Stimulated activated CD4-positive, alpha-beta T cell treated with anti-CD3 and anti-CD28 coated beads, TNF-alpha, amount 100 ng/mL, for 24 hours (primary cell): Measurements from ENCODE around the gene THY1.
"Not testable (repeated sequence)": the region's sequence is repeated elsewhere in the genome, so short reads cannot be mapped to it uniquely, and the experiment has no call there.

Experiments used
- DNase-seq, 3 experiments: peaks; one replicate each; pipeline ENCODE4 v3.0.0-alpha.2; 2020; ENCODE audit warnings: low read depth in 3 of 3

THY1 gene

DNA sequence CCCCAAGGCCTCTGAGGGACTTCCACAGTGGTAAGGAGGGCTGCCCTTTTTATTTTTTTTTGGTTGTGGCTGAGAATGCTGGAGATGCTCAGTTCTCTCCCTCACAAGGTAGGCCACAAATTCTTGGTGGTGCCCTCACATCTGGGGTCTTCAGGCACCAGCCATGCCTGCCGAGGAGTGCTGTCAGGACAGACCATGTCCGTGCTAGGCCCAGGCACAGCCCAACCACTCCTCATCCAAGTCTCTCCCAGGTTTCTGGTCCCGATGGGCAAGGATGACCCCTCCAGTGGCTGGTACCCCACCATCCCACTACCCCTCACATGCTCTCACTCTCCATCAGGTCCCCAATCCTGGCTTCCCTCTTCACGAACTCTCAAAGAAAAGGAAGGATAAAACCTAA lies 4.2 kb downstream of the THY1 start:
- no peak for DNase-seq

DNA sequence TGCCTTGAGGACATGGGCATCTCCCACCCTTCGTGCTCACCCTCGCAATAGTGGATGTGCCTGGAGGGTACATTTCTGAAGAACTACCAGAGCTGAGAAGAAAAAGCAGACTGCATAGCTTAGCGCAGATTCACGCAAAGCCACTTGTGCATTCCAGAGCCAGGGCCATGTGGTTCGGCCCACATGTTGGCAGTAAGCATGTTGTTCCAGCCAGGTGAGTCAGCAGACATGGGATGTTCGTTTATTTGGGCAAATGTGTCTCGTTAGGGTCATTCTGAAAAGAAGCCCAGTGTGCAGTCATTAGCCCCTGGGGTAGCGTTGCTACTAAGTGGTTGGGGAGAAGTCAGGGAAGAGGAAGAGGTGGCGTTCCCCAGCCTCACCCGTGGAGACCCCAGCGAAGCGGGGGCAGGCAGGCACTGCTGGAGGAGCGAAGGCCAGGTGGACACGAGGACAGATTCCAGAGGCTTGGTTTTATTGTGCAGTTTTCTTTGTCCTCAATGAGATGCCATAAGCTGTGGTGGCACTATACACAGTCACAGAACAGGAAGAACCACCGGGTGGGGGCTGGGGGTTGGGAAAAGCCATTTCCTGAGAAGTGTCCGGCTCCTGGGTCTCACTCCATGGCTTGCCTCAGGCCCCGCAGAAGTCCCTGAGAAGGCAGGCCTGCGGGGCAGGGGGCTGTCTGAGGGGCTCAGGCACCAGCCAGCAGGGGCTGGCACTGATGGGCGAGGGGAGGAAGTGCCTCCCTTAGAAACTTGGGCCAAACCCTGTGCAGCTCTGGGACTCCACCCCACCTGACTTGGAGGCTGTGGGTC lies 5.0 kb downstream of the THY1 start:
- no peak for DNase-seq

DNA sequence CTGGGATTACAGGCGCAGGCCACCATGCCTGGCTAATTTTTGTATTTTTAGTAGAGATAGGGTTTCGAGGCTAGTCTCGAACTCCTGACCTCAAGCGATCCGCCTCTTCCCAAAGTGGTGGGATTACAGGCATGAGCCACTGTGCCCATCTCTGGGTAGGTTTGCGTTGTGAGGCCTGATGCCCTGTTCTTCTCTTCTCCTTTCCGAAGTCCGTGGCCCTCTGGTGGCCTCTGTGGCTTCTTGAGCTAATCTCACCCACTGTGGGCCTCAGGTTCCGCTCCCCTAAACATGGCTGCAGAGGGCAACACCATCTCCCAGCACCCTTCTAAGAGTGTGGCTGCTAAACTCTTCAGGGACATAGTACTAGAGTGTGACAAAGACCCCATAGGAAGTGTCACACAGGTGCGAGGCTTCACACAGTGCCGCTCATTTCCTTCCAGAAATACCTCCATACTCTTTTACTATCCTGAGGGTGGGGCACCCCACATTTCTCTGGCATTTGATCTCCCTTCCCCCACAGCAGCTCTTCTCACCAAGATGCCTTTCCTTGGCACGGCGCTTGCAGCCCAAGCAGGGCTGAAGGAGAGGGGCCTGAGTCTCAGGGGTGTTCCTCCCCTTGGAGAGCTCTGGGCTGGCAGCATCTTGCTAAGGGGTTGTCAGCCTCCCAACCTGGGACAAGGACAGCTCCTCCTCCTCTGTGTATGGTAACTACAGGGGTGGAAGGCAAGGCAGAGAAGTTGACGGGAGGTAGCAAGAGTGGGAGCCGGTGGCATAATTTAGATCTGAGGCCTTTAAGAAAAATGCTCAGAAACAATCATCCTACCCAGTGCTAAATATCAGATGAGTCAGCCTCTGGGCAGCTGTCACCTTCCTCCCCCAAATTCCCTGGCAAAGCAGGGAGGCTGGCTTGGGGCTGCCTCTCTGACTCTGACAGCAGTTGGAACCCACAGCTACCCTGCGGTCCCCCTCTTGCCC lies 6.1 kb downstream of the THY1 start:
- DNase-seq: no peak

DNA sequence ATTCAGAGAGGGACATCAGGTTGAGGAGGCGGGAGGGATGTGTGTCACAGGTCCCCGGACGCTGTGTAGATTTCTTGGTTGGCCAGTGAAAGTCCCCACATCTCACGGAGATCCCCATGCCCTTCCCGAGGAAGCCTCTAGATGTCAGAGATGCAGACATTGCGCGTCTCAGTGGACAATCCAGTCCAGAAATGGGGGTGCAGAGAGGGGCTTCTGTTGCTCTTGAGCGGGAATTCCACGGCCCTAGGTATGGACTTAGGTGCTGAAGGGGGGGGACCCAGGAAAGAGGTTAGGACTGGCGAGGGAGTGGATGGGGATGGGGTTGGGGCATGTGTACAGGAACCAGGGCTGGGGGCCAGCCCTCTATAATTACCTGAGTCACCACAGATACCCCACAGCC lies 7.0 kb downstream of the THY1 start:
- no peak for DNase-seq

DNA sequence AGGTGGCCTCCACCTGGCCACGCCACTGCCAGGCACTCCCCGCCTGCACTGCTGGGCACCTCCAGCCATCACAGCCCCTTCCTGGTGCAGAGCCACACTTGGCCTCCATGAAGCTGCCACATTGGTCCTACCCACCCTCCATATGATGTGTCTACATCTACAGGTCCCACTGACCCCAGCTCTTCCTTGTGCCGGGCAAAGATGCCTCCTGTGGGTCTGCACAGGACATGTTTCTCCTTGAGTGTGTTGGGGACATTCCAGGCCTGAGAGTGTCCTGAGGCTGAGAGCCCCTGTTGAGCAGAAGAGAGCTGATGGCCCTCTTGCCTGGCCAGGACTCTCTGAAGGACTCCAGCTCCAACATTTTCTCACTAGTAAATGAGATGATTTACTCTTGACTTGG lies 7.5 kb downstream of the THY1 start:
- no peak for DNase-seq

DNA sequence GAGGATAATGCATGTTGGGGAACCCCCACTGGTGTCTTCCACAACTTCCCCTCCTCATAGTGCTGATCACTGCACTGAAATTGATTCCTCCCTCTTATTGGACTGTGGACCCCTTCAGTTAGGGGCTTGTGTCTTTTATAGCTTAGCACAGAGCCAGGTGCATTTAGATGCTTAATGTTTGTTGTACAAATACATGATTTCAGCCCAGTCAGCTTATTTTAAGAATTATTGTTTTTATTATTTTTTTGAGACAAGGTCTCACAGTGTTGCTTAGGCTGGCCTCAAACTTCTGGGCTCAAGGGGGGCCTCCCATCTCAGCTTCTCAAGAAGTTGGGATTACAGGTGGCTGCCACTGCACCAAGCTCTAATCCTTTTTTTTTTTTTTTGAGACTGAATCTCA lies 8.2 kb downstream of the THY1 start:
- no peak for DNase-seq

DNA sequence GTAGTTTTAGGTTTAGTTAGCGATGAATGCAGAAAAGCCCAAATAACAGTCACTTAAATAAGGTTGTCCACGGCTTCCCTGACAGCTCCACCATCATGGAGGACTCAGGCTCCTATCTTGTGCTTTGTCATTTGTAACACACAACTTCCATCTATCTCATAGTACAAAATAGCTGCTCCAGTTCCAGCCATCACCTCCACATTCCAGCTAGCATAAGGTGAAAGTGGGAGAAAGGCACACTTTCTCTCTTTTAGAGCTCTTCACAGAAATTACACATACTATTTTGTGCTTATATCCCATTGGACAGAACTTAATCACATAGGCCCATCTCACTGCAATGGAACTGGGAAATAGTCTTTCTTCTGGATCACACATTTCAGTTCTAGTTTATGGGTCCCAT lies 8.7 kb downstream of the THY1 start:
- no peak for DNase-seq

DNA sequence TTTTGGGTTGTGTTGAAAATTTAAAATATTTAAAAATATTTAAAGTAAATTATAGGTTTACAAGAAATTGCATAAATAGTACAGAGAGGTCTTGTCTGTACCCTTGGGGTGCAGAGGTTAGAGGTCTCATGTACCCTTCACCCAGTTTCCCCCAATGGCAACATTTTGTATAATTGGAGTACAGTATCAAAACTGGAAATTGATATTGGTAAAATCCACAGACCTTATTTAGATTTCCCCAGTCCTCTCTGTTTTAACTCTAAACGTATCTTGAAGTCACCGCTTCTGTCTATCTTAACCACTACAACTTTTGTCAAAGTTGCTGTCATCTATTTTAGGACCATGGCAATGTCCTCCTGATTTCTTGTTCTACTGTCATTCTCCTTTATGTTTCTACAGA lies 10.9 kb downstream of the THY1 start:
- no peak for DNase-seq

DNA sequence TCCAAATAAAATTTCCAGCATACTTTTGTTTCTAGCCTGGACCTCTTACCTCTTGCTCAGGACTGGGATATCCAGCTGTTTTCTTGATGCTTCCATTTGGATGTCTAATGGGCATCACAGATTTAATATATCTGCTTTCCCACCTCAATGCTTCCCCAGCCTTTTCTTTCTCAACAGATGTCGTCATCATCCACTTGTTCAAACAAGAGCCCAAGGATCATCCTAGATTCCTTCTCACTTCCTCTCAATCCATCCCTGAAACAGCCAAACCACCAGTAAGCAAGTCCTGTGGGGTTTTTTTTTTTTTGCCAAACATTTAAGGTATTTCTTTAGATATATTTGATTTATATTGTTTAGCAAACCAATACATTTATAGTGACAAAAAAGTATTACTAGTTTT lies 12.5 kb downstream of the THY1 start:
- no peak for DNase-seq

DNA sequence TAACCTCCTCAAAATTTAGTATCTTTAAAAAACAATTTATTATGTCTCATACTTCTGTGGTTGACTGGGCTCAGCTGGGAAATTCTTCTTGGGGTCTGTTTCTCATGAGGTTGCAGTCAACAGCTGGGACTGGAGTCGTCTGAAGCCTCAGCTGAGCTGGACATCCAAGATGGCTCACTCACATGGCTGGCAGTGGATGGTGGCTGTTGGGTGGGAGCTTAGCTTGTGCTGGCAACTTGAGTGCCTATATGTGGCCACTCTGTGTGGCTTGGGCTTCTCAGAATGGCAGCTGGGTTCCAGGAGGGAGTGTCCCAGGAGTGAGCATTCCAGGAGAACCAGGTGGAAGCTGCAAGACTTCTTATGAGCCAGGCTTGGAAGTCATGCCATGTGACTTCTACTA lies 13.2 kb downstream of the THY1 start:
- DNase-seq: no peak

DNA sequence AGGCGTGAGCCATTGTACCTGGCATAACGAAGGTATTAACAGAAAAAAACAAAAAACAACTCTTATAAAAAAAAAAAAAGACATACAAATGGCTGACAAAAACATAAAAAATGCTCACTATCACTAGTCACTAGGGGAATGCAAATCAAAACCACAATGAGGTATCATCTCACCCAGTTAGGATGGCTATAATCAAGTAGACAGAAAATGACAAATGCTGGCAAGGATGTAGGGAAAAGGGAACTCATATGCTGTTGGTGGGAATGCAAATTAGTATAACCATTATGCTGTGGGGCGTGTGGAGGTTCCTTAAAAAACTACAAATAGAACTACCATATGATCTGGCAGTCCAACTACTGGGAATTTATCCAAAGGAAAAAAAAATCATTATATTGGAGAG lies 17.0 kb downstream of the THY1 start:
- no peak for DNase-seq

DNA sequence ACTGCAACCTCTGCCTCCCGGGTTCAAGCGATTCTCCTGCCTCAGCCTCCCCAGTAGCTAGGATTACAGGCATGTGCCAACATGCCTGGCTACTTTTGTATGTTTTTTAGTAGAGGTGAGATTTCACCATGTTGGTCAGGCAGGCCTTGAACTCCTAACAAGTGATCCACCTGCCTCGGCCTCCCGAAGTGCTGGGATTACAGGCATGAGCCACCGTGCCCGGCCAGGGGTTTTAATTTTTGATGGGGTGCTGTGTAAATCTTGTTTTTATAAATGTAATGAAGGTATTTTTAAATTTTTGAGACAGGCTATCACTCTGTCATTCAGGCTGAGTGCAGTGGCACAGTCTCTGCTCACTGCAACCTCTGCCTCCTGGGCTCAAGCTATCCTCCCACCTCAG lies 17.5 kb downstream of the THY1 start:
- not testable (repeated sequence) for DNase-seq

DNA sequence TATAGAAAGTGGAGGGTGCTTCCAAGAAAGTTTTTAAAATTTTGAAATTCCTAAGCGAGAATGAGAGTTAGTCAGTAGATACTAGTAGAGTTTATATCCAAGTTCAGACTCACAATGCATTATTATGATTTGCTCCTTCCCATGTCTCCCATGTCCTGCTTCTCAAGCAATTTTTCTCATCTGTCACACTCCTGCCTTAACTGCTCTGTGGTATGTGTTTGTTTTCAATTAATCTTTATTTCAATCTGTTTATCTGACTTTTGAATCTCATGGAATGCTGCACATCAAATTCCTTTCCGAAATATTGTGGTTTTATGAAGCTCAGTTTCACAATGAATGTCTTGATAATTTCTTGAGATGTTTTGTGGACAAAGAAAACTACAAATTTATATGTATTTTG lies 18.1 kb downstream of the THY1 start:
- DNase-seq: no peak

DNA sequence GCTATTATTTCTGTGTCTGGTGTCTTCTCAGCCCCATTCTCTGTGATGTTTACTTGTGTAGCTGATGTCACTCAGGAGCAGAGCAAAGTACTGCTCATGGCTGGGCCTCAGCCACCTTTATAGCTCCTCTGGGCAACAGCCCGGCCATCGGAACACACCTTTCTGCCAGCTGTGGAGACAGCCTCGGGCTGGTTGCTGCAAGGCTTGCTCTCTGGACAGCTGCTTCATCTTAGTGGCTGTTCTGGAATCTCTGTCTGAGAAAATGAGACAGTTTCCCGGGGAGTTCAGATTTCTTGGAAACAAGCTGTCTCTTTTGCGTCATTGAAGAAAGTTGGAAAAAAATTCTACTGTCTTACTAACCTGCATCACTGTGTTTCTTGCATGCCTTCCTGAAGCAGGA lies 20.0 kb downstream of the THY1 start:
- no peak for DNase-seq

DNA sequence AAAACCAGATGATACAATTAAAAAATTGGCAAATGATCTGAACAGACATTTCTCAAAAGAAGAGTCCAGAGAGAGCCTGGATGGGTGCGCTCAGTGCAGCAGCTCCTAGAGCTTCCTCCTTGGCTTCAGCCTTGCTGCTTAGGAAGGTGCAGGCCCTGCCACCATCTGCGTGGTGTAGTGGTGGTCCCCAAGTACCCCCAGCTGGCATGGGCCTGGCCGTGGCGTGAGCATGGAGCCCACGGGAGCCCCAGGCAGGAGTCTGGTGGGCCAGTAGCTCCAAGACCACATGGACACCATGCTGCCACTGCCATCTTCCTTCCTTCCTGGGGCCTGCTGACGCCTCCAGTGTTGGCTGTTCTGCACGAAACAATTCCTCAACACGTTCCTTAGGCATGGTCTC lies 20.5 kb downstream of the THY1 start:
- no peak for DNase-seq

DNA sequence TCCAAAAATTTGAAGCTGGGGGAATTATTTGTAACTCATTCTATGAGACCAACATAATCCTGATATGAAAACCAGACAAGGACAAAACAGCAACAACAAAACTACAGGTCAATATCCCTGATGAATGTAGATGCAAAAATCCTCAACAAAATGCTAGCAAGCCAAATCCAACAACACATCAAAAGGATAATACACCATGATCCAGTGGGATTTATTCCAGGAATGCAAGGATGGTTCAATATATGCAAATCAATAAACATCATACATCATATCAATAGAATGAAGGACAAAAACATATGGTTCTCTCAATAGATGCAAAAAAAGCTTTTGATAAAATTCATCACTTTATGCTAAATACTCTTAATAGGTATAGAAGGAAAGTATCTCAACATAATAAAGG lies 22.1 kb downstream of the THY1 start:
- DNase-seq: no peak

DNA sequence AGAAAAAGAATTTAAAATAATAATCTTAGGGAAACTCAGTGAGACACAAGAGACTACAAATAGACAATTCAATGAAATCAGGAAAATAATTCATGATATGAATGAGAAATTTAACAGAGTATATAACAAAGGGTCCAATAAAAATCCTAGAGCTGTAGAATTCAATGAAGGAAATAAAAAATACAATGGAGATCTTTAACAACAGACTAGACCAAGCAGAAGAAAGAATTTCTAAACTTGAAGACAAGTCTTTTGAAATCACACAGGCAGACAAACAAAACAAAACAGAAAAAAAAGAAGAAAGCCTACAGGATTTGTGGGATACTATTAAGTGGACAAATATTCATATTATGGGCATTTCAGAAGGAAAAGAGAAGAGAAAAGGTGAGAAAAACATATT lies 25.2 kb downstream of the THY1 start:
- no peak for DNase-seq

DNA sequence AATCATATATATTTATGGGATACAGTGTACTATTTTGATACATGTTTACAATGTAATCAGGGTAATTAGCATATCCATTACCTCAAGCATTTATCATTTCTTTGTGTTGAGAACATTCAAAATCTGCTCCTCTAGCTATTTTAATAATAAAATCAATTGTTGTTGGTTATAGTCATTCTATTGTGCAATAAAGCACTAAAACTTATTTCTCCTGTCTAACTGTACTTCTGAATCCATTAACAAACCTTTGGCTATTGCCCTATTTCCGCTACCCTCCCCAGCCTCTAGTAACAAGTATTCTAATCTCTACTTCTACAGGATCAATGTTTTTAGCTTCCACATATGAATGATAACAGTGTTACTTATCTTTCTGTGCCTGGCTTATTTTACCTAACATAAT lies 26.1 kb downstream of the THY1 start:
- no peak for DNase-seq

DNA sequence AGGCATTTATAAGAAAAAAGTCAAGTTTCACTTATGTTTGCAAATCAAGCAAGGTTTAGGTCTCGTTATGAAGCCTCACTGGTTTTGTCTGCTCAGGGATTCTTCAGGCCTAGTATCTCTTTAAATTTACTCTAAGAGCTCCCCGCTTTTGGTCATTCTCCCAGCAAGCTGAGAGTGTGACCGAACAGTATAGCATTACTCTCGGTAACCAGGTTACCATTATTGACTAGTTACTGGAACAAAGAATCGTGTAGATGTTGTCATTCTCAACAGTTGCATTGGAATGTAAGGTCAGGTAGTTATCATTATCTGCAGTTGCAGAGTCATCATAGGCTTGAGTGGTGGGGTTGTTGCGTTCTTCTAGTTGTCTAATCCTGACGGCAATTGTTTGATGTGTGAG lies 31.7 kb downstream of the THY1 start:
- DNase-seq: no peak

DNA sequence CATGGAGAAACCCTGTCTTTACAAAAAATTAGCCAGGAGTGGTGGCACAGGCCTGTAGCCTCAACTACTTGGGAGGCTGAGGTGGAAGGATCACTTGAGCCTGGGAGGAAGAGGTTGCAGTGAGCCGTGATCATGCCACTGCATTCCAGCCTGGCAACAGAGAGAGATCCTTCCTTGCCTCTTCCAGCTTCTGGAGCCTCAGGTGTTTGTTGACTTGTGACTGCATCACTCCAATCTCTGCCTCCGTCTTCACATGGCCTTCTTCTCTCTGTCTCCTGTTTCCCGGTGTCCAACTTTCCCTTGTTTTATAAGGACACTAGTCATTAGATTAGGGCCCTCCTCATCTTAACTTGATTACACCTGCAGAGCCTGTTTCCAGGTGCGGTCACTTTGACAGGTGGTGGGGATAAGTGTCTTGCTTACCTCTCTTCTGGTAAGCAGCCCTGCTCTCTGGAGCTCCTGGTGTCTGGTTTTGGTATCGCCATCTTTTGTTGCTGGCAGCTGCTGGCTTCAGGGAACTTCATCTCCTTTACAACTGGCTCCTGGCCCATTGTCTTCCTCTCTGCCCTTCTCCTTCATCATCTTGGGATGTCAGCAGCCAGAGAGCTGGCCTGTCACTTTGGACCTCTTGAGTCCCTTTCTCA lies 33.2 kb downstream of the THY1 start:
- no peak for DNase-seq

DNA sequence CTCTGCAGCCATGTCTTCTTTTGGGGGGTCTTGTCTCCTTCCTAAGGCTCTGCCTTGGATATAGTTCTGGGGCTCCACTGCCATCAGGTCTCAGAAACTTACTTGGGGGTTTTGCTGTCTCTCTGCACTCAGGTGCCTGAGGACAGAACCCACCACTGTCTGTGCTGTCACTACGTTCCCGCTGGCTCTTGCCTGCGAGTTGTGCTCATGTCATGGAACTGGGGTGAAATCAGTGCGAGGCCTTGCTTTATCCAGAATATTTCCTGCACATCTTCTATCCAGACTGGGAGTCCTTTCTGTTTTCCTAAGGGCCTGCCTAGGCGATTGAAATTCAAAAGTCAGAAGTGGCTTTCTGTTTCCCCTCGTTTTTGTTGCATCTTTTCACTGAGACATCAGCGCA lies 34.9 kb downstream of the THY1 start:
- DNase-seq: no peak

DNA sequence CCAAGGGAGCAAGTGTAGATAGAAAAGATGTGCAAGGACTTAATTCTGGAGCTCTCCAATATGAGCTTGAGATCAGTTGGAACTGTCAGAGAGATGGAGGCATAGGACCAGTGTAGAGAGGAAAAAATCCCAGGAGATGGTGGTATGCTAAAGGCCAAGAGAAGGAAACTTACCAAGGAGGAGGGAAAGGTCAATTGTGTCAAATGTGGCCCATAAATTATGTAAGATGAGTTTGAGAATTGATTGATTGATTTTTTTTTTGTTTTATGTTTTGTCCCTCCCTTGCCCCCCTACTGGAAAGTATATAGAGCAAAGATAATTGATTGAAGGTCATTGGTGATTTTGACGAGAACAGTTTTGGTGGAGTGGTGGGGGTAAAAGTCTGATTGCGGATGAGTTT lies 38.6 kb downstream of the THY1 start:
- no peak for DNase-seq

DNA sequence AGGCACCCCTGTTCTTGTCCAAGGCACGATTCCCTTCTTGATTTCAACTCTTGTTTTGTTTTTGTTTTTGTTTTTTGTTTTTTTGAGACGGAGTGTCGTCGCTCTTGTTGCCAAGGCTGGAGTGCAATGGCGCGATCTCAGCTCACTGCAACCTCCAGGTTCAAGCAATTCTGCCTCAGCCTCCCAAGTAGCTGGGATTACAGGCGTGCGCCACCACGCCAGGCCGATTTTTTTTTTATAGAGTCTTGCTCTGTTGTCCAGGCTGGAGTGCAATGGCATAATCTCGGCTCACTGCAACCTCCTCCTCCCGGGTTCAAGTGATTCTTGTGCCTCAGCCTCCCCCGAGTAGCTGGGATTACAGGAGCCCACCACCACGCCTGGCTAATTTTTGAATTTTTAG lies 40.5 kb downstream of the THY1 start:
- not testable (repeated sequence) for DNase-seq
